Upper lobe of left lung (tissue), 6 donors: ENCODE data around the gene HIBADH. TPM values are rescaled to one million over a fixed set of nuclear protein-coding genes. Genes with fewer than 3 reads are reported as not detected.

Source experiments
- ATAC-seq, 2 donors: fragments of 200-7000 bp; cut with Tn5 transposase; one replicate each; pipeline ENCODE4 v1.9.1; 2022; ENCODE audit warnings: mild to moderate bottlenecking in 2 of 2, moderate library complexity in 2 of 2; ENCODE audit not compliant: low FRiP score in 2 of 2
- DNase-seq, 2 donors: peaks; one replicate each; pipeline ENCODE4 v3.0.0-alpha.2; 2019 to 2020
- H3K27ac ChIP-seq, 4 donors: fragments of 200-600 bp; sonication (generic); one replicate each; pipeline ENCODE4 v1.5.1; 2016 to 2019
- H3K27me3 ChIP-seq, 4 donors: fragments of 200-600 bp; sonication (generic); one replicate each; pipeline ENCODE4 v1.5.1; 2017 to 2019
- H3K36me3 ChIP-seq, 4 donors: fragments of 200-600 bp; sonication (generic); one replicate each; pipeline ENCODE4 v1.5.1; 2016 to 2019
- H3K4me1 ChIP-seq, 4 donors: fragments of 200-600 bp; sonication (generic); one replicate each; pipeline ENCODE4 v1.5.1; 2018 to 2019
- H3K4me3 ChIP-seq, 4 donors: fragments of 200-600 bp; sonication (generic); one replicate each; pipeline ENCODE4 v1.5.1; 2017 to 2019; ENCODE audit warnings: mild to moderate bottlenecking in 2 of 4, moderate library complexity in 1 of 4
- H3K9me3 ChIP-seq, 4 donors: fragments of 200-600 bp; sonication (generic); one replicate each; pipeline ENCODE4 v1.5.1; 2018 to 2019
- CTCF ChIP-seq, 6 experiments: fragments of 450-650 bp in 4 of 6; fragments of 200-600 bp in 2 of 6; sonication (generic) in 2 of 6; IDR thresholded peaks; one replicate each; pipeline ENCODE4 v1.5.1; 2016 to 2019; ENCODE audit warnings: antibody characterized with exemption in 6 of 6
- EP300 ChIP-seq, 4 donors: sonication (generic); formaldehyde crosslinking; IDR thresholded peaks; one replicate each; pipeline ENCODE4 v1.5.1; 2017; ENCODE audit warnings: antibody characterized with exemption in 4 of 4, control low read depth in 2 of 4
- POLR2A ChIP-seq, 4 donors: fragments of 450-650 bp; IDR thresholded peaks; one replicate each; pipeline ENCODE4 v1.5.1; 2016 to 2017; ENCODE audit warnings: antibody characterized with exemption in 4 of 4, mild to moderate bottlenecking in 2 of 4
- POLR2AphosphoS5 ChIP-seq, 2 donors: sonication (generic); formaldehyde crosslinking; IDR thresholded peaks; one replicate each; pipeline ENCODE4 v1.5.1; 2017; ENCODE audit warnings: antibody characterized with exemption in 2 of 2
- WGBS, 2 donors: methylation state at CpG; one replicate each; pipeline ENCODE4 v1.1.5; 2017 to 2018; 5-methylcytosine and 5-hydroxymethylcytosine counted together
- total RNA-seq, 6 donors: library from RNA; depleted of rRNA in 4 of 6; stranded (reverse); fragments of >200 nt in 4 of 6; gene quantifications; one replicate each; pipeline versions ENCODE4 v1.1.0 to v1.2.1, GENCODE V29; 2016 to 2021
- donor health status: DM: no; HTN: no; CAD: no; lungs with moderate emphysema.
- donor health status: DM: no; HTN: yes; CAD: no; lungs with severe emphysema.

Gene HIBADH
- total RNA-seq, 6 donors from 2014 or later = 7.4 to 26.1 (median 21.8) TPM

DNA sequence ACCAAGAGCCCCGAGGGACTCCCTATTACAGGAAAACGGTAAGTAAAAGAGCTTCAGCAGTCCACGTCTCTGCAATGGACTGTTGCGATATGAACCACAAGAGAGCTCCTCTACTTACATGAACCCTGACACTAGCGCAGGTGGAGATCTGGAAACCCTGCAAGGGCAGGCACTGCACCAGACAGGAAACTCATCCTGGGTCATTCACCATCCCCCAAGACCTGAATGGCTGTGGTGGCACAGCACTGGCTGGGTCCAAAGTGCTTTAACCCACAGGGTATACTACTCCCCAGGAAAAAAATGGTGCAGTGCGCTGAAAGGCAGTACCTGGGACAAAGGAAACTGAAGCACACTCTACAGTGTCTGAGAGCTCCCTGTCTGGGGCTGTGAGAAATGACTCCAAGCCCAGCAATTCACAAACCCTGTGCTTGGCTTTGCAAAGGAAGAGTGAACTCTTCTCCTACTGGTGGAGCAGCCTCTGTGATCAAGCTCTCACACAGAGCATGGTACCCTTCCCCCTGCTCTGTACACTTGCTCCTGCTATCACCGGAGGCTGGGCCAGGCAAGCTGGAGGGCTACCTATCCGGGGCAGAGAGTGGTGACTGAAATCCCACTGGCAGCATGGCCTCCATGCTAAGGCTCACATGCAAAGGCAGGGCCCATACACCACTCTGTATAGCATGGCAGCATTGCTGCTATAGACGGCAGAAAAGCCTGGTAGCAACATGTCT, 44.9 kb downstream of the HIBADH start:
- DNase-seq (no peak), ATAC-seq (peak in 1 of 2 donors; percentile 51)
- TF ChIP-seq POLR2AphosphoS5 (IDR thresholded peaks at IDR 0.05) = no peak
- H3K4me1 ChIP-seq = no peaks in the 10 kb centered on the region
- H3K36me3 ChIP-seq = peaks cover 0 to 3% (median 0%) of the 10 kb centered on the region in 4 donors
- no peak overlapping the region for H3K27ac ChIP-seq
- no peaks in the 10 kb centered on the region for H3K27me3 ChIP-seq
- 89 to 90% methylated on average over 6 to 9 of the region's 9 CpGs for WGBS, 2 donors
- H3K9me3 ChIP-seq = peaks cover 17 to 36% (median 24%) of the 10 kb centered on the region in 4 donors
- no peak overlapping the region for H3K4me3 ChIP-seq

DNA sequence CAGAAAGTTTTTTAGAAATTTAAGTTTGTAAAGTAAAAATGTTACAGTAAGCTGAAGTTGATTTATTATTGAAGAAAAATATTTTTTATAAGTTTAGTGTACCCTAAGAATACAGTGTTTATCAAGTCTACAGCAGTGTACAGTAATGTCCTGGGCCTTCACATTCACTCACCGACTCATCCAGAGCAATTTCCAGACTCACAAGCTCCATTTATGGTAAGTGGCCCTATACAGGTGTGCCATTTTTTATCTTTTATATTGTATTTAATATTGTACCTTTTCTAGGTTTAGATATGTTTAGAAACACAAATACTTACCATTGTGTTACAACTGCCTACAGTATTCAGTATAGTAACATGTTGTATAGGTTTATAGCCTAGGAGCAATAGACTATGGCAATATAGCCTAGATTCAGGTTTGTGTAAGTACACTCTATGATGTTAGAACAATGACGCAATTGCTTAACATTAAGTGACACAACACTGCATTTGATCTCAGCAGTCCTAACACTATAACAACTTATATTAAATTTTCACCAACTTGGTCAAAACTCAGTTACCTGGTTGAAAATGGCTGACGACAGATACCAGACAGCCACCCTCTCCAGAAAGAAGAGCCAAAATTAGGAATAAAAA, 45.7 kb downstream of the HIBADH start:
- no peak for DNase-seq
- H3K4me1 ChIP-seq = no peaks in the 10 kb centered on the region
- TF ChIP-seq POLR2AphosphoS5 (IDR thresholded peaks at IDR 0.05) (no peak), CTCF (IDR thresholded peaks at IDR 0.05) (no peak), POLR2A (IDR thresholded peaks at IDR 0.05) (no peak), EP300 (IDR thresholded peaks at IDR 0.05) (no peak)
- peaks cover 17 to 35% (median 24%) of the 10 kb centered on the region in 4 donors for H3K9me3 ChIP-seq
- no peak overlapping the region for H3K27ac ChIP-seq
- no peak overlapping the region for H3K4me3 ChIP-seq
- 65 to 80% methylated on average over 3 of the region's 3 CpGs for WGBS, 2 donors
- no peak for ATAC-seq
- no peaks in the 10 kb centered on the region for H3K27me3 ChIP-seq
- peaks cover 0 to 3% (median 0%) of the 10 kb centered on the region in 4 donors for H3K36me3 ChIP-seq

GRCh38 chr7:27616186-27616491, 46.5 kb downstream of the HIBADH start:
- H3K27me3 ChIP-seq = no peaks in the 10 kb centered on the region
- no peak for TF ChIP-seq POLR2A (IDR thresholded peaks at IDR 0.05)
- H3K4me3 ChIP-seq = no peak overlapping the region
- WGBS, 2 donors = 84 to 97% methylated on average over 2 of the region's 2 CpGs
- H3K27ac ChIP-seq = no peak overlapping the region
- H3K9me3 ChIP-seq = peaks cover 17 to 26% (median 21%) of the 10 kb centered on the region in 4 donors
- DNase-seq = no peak
- peaks cover 0 to 3% (median 0%) of the 10 kb centered on the region in 4 donors for H3K36me3 ChIP-seq
- ATAC-seq = no peak
- H3K4me1 ChIP-seq = peaks cover 0 to 3% (median 0%) of the 10 kb centered on the region in 4 donors

GRCh38 chr7:27615420-27616185, 47.1 kb downstream of the HIBADH start:
- no peak for ATAC-seq
- 86 to 91% methylated on average over 7 of the region's 7 CpGs for WGBS, 2 donors
- Histone ChIP-seq H3K27me3 (no peaks in the 10 kb centered on the region), H3K27ac (no peak overlapping the region), H3K4me1 (peaks cover 0 to 4% (median 0%) of the 10 kb centered on the region in 4 donors), H3K36me3 (peaks cover 0 to 3% (median 0%) of the 10 kb centered on the region in 4 donors), H3K9me3 (peaks cover 14 to 21% (median 18%) of the 10 kb centered on the region in 4 donors), H3K4me3 (no peak overlapping the region)
- no peak for DNase-seq
- TF ChIP-seq POLR2A (IDR thresholded peaks at IDR 0.05) (no peak), EP300 (IDR thresholded peaks at IDR 0.05) (no peak), POLR2AphosphoS5 (IDR thresholded peaks at IDR 0.05) (no peak), CTCF (IDR thresholded peaks at IDR 0.05) (no peak)

DNA sequence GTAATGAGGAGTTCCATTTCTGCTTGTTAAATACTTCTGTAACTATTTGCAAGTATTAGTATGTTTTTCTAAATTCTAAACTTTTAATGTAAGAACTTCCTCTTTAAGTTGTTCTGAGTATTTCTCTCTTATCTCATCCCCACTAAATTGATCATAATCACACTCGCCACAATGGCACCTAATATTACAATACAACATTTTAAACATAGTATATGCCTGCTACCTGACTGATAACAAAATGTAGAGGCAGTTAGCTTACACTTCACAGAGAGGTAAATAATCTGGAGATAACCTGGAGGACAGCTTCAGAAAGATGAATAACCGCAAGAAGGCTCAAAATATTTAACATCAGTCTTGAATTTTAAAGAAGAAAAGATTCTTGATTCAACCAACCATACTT, 48.6 kb downstream of the HIBADH start:
- TF ChIP-seq CTCF (IDR thresholded peaks at IDR 0.05) (no peak), POLR2AphosphoS5 (IDR thresholded peaks at IDR 0.05) (no peak), EP300 (IDR thresholded peaks at IDR 0.05) (no peak), POLR2A (IDR thresholded peaks at IDR 0.05) (no peak)
- H3K9me3 ChIP-seq = peaks cover 3 to 8% (median 4%) of the 10 kb centered on the region in 4 donors
- H3K27ac ChIP-seq = no peak overlapping the region
- H3K4me1 ChIP-seq = peaks cover 0 to 4% (median 0%) of the 10 kb centered on the region in 4 donors
- DNase-seq (no peak), ATAC-seq (no peak)
- H3K27me3 ChIP-seq = no peaks in the 10 kb centered on the region
- H3K36me3 ChIP-seq = peaks cover 0 to 3% (median 0%) of the 10 kb centered on the region in 4 donors
- WGBS, 2 donors = 79 to 86% methylated on average over 2 of the region's 2 CpGs
- no peak overlapping the region for H3K4me3 ChIP-seq
